Endothelial cell of umbilical vein (primary cell): ENCODE results near the gene BEAN1.

ENCODE experiments used
- EZH2 ChIP-seq: IDR thresholded peaks from 2 replicates; pipeline ENCODE4 v1.6.1; 2012; ENCODE audit warnings: borderline replicate concordance, low read depth, mild to moderate bottlenecking, moderate library complexity, low read length, inconsistent platforms; ENCODE audit not compliant: severe bottlenecking
- FOS ChIP-seq: IDR thresholded peaks from 2 replicates; pipeline ENCODE4 v1.6.1; 2011; ENCODE audit warnings: mild to moderate bottlenecking, low read length, moderate library complexity, borderline replicate concordance; ENCODE audit not compliant: insufficient read depth
- GATA2 ChIP-seq: IDR thresholded peaks from 2 replicates; pipeline ENCODE4 v1.7.0; 2011; ENCODE audit warnings: low read depth, mild to moderate bottlenecking, moderate library complexity, mixed read lengths, low read length; ENCODE audit not compliant: insufficient read length, insufficient read depth
- JUN ChIP-seq: IDR thresholded peaks from 2 replicates; pipeline ENCODE4 v1.6.1; 2011; ENCODE audit warnings: borderline replicate concordance, low read depth; ENCODE audit not compliant: insufficient read length, insufficient read depth
- MYC ChIP-seq: IDR thresholded peaks from one replicate; pipeline ENCODE4 v1.6.1; 2011; ENCODE audit warnings: mild to moderate bottlenecking, low read depth, low read length
- POLR2A ChIP-seq: IDR thresholded peaks from 2 replicates; pipeline ENCODE4 v1.6.1; 2012; ENCODE audit warnings: low read depth, mild to moderate bottlenecking, control low read depth, low read length
- POLR2AphosphoS5 ChIP-seq: IDR thresholded peaks from 2 replicates; pipeline ENCODE4 v1.6.1; 2012; ENCODE audit warnings: low read depth, mild to moderate bottlenecking, control low read depth, low read length, moderate library complexity; ENCODE audit not compliant: insufficient read depth
- TF ChIP-seq, protein P1 (sequence below), 2 donors: IDR thresholded peaks; 1 replicate in 1 of 2; 2 replicates in 1 of 2; pipeline ENCODE4 v1.5.1; 2011; ENCODE audit warnings: low read length in 2 of 2, mild to moderate bottlenecking in 2 of 2, moderate library complexity in 2 of 2, control low read depth in 1 of 2, inconsistent platforms in 1 of 2, low read depth in 1 of 2; ENCODE audit not compliant: insufficient read depth in 1 of 2; ENCODE audit errors: extremely low read depth in 1 of 2
- TF ChIP-seq, protein P2 (sequence below): IDR thresholded peaks from 2 replicates; pipeline ENCODE4 v1.6.1; 2011; ENCODE audit not compliant: insufficient read depth, insufficient read length

DNA sequence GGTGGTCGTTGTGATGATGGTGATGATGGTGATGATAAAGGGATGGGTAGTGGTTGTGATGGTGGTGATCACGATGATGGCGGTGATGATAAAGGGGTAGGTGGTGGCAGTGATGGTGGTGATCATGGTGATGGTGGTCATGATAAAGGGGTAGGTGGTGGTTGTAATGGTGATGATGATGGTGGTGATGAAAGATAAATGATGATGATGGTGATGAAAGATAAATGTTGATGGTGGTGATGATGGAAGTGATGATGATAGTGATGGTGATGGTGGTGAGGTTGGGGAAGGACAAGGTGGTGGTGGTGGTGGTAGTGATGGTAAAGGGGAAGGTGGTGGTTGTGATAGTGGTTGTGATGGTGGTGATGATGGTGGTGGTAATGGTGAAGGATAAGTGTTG is 46.7 kb upstream of the BEAN1 start:
- TF ChIP-seq, protein P1, sequence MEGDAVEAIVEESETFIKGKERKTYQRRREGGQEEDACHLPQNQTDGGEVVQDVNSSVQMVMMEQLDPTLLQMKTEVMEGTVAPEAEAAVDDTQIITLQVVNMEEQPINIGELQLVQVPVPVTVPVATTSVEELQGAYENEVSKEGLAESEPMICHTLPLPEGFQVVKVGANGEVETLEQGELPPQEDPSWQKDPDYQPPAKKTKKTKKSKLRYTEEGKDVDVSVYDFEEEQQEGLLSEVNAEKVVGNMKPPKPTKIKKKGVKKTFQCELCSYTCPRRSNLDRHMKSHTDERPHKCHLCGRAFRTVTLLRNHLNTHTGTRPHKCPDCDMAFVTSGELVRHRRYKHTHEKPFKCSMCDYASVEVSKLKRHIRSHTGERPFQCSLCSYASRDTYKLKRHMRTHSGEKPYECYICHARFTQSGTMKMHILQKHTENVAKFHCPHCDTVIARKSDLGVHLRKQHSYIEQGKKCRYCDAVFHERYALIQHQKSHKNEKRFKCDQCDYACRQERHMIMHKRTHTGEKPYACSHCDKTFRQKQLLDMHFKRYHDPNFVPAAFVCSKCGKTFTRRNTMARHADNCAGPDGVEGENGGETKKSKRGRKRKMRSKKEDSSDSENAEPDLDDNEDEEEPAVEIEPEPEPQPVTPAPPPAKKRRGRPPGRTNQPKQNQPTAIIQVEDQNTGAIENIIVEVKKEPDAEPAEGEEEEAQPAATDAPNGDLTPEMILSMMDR (IDR thresholded peaks at IDR 0.05; ENCODE audit: extremely low read depth in 1 of 2, insufficient read depth in 1 of 2, low read depth in 1 of 2, low read length in 2 of 2): no peak
- TF ChIP-seq POLR2A (no peak), POLR2AphosphoS5 (no peak), GATA2 (peak; percentile 20), MYC (no peak), FOS (no peak), EZH2 (no peak), JUN (no peak)
- TF ChIP-seq, protein P2, sequence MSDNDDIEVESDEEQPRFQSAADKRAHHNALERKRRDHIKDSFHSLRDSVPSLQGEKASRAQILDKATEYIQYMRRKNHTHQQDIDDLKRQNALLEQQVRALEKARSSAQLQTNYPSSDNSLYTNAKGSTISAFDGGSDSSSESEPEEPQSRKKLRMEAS: no peak
